Glomerular endothelial cell (primary cell): ENCODE measurements around the gene CBFA2T3. TPM values are rescaled to one million over a fixed set of nuclear protein-coding genes. Genes with fewer than 3 reads are reported as not detected.

Experiments
- DNase-seq: peaks from one replicate; pipeline ENCODE4 v3.0.0-alpha.2; 2011; ENCODE audit warnings: low read depth, low spot score; ENCODE audit errors: extremely low read depth
- total RNA-seq: library from RNA; depleted of rRNA; stranded (reverse); fragments of >200 nt; gene quantifications from 2 replicates; pipeline ENCODE4 v1.2.3, GENCODE V29; 2015

CBFA2T3 gene
- total RNA-seq, 1 donor from 2014 or later: 0.23 TPM

DNA sequence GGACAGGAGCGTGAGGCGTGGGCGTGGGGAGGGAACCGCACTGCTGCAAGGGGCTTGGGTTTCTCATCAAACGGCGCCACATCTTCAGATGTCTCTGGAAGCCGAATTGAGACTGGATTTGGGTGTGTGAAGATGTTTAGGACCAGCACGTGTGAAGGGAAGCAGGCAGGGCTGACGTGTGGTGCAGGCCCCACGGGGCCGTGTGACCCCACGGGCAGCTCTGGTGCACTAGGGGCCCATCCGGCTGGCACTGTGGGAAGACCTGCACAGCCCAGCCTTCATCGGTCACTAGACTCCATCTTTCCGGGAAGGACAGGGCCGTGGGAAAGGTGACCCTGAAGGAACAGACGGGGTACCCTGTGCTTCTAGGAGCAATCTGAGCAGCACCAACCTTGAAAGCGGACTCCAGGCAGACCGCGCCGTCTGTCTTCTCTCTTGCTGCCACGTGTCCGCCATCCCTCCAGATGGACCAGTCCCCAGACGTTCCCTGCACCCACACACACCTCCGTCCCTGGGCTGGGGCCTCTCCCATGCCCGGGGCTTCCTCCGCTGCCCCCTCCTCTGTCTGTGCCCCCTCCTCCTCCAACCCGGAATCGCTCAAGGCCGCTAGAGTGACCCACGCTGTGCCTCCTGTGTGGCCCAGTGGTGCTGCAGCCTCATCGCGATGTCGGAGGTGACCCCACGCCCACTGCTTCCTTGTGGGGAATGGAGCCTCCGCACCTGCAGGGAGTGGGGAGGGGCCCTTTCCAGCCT is 23.4 kb upstream of the CBFA2T3 start:
- no peak for DNase-seq

- DNase-seq: no peak
Observed at GRCh38 chr16:88999457-89000206, 22.6 kb upstream of the CBFA2T3 start.

DNA sequence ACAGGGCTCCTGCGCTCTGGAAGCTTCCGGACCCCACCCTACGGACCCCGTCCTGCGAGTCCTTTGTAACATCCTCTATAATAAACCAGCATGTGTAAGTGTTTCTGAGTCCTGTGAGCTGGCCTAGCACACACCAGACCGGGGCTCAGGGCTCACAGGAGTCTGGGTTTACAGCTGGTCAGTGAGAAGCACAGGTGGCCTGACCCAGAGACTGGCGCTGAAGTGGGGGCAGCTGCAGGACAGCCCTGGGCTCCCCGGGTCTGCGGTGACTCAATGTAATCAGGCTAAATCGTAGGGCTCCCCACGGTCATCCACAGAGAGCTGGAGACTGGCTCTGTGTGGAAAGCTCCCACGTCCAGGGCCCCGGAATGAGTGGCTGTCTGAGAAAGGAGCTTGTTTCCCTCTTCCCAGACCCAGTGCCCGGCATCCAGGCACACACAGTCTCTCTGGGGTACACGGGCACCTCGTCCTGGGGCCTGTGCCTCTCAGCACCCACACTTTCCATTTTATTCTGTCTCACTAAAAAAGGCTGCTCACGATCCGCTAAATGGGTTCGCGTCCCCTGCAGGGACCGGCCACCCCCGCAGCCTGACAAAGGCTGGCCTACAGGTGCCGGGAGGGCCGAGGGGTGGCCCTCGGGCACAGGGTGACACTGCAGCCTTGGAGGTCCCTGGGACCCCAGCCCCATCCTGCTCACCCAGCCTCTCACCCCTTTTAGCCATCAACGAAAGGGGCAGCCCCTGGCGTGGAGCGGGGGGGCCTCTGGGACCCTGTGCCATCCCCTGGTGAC is 18.9 kb upstream of the CBFA2T3 start:
- no peak for DNase-seq

DNA sequence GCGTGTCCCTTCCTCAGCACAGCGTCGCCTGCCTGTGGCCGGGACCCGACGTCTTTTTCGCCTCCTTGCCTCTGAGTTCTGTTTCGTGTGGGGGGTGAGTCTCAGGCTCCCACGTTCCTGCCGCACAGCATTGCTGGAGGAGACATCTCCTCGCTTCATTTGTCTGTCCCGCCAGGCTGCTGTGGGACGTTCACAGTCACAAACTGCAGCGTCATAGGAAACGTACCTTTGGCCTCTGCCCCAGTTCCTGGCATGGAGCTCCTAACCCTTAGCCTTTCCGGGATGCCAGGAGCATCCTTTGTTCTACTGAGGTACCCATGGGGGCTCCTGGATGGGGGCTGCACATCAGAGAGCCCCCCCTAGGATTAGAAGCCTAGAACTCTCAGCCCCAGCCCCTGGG is 18.2 kb upstream of the CBFA2T3 start:
- DNase-seq: no peak

DNA sequence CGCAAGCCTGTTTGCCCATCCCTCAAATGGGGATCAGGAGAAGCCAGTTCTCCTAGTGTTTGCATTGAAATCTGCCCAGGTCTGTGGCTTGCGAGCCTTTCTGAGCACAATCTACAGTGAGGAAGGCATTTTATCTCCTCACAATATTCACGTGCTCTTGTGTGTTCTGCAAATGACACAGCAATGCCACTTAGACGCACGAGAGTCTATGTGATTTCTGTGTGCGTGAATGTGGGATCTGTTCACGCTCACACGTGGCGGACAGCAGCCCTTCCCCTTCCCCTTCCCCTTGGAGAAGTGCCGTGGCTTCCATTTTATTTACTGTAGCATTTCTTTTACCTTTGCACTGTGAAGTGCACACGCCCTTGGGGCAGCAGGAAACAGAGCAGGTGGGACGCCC is 17.7 kb upstream of the CBFA2T3 start:
- DNase-seq: no peak

- DNase-seq: no peak
Observed at GRCh38 chr16:88993946-88994600, 17.1 kb upstream of the CBFA2T3 start.

DNA sequence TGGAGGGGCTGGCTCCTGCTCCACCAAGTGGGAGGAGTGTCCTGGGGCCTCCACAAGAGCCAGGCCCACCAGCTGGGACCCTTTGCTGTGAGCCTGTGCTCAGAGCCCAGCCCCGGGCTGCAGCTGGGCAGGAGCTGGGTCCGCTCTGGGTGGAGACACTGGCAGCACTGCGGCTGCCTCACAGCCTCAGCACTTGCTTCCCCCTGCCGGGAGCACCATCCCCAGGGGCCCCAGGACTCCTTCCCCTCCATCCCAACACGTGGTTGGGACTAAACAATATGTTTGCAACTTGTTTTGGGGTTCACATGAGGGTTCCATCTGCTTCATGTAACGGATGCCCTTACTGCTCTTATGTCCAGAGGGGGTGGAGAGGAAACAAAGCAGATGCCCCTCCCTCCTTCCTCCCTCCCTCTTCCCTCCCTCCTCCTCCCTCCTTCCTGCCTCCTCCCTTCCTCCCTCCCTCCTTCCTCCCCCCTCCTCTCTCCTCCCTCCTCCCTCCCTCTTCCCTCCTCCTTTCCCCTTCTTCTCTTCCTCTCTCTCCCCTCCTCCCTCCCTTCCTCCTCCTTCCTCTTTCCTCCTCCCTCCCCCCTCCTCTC is 16.3 kb upstream of the CBFA2T3 start:
- DNase-seq: no peak

- no peak for DNase-seq
Observed at GRCh38 chr16:88992351-88993165, 15.6 kb upstream of the CBFA2T3 start.

DNA sequence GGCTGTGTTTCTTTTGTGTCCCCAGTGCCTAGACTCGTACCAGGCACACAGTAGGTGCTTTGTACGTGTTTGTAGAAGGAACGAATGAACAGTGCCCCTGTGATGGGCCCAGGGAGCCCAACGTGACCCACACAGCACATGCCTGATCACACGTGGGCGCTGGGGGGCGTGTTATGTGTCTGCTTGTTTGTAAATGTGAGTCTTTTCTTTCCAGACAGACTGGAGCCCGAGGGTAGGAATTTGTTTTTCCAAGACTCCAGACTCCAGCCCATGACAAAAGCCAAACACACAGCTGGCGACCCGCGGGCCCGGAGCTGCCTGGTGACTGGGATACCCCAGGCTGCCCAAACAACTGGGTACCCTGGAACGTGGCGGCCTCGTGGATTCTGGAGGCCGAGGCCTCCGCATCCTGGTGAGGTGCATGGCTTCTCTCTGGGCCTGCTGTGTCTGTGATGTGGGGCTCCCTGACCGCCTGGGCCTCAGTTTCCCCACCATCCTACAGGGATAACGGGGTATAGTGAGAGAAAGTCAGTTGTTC is 14.9 kb upstream of the CBFA2T3 start:
- no peak for DNase-seq

DNA sequence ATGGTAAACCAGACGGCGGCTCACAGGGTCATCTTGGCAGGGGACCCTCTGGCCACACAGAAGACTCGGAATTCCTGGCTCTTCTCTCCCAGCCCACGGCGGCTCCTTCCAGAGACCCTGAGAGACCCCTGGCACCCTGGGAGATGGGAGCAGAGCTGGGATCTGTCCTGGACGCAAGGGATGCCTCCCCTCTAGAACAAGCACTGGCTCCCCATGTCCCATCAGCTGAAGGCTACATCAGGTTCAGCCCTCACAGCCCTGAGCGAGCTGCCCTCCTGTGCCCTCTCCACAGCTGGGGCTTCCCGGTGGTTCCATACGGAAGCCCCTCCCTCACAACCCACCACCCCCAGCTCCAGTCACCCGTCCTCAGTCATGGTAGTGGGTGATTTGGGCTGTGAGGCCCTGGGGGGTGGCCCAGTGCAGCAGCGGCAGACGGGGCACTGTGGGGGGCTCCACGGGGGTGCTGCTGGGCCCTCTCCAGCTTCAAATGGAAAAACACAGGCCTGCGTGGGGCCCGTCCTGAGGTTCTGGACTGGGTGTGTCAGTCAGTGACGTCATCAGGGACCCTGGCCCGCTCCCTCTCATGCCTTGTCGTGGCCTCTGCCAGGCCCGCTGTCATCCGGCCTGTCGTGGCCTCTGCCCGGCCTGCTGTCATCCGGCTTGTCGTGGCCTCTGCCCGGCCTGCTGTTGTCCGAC is 13.0 kb upstream of the CBFA2T3 start:
- DNase-seq: no peak

GRCh38 chr16:88988980-88989811 is 12.2 kb upstream of the CBFA2T3 start:
- no peak for DNase-seq

- no peak for DNase-seq
Observed at GRCh38 chr16:88985521-88985920, 8.5 kb upstream of the CBFA2T3 start.

- no peak for DNase-seq
Observed at GRCh38 chr16:88983771-88984687, 7.0 kb upstream of the CBFA2T3 start.

GRCh38 chr16:88983165-88983564 is 6.2 kb upstream of the CBFA2T3 start:
- no peak for DNase-seq

- no peak for DNase-seq
Observed at GRCh38 chr16:88982286-88983084, 5.5 kb upstream of the CBFA2T3 start.

DNA sequence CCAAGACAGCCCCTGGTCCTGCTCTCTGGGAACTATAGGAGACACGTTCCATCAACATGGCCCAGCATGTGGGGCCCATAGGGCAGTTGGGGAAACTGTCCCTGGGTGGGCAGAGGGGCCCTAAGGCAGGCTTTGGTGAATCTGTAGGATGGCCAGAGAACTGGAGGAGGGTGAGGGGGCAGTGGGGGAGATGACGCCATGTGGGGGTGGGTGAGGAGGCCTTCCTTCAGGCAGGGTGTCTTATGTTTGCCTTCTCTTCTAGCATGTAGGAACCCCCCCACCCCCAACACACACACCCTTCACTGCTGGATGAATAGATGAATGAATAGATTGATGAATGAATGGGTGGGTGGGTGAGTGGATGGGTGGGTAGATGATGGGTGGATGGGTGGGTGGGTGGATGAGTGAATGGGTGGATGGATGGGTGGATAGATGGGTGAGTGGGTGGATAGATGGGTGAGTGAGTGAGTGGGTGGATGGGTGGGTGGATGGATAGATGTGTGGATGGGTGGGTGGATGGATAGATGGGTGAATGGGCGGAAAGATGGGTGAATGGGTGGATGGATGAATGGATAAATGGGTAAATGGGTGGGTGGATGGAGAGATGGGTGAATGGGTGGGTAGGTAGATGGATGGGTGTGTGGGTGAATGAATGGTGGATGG is 2.5 kb upstream of the CBFA2T3 start:
- no peak for DNase-seq
